Endothelial cell of umbilical vein (primary cell): ENCODE results near the gene ULK4. TPM values are rescaled to one million over a fixed set of nuclear protein-coding genes. Genes with fewer than 3 reads are reported as not detected.

Source experiments
- BruUV-seq: library from RNA; stranded (reverse); fragments of 400-500 nt; replicated peaks from 2 replicates; lab custom pipeline; 2021; lab: Mats Ljungman, UMichigan
- CTCF ChIA-PET: fragments of 300-600, 350-600 bp; sonication (Branson Sonifier 250); formaldehyde crosslinking; loops from one replicate; lab custom pipeline; 2021; ENCODE audit warnings: antibody characterized with exemption, inconsistent platforms; lab: Charles Lee
- POLR2A ChIA-PET: fragments of 300-600, 350-600 bp; sonication (Branson Sonifier 250); formaldehyde crosslinking; loops from one replicate; lab custom pipeline; 2021; ENCODE audit warnings: antibody characterized with exemption, inconsistent platforms; lab: Charles Lee
- DNase-seq: peaks from one replicate; pipeline ENCODE4 v3.0.0-alpha.2; 2011; ENCODE audit warnings: low read depth, low spot score
- FAIRE-seq: peaks from 2 replicates; lab custom pipeline; 2011; peaks lifted over from hg19 to GRCh38; lab: Jason Lieb, UNC
- H2AFZ ChIP-seq: 2 replicates; pipeline ENCODE4 v1.6.0; 2012; ENCODE audit warnings: low read depth, low read length, control low read depth, inconsistent platforms
- H3K27ac ChIP-seq: 2 replicates; pipeline ENCODE4 v1.5.1; 2011; ENCODE audit warnings: low read depth, mild to moderate bottlenecking, control low read depth, low read length, moderate library complexity; ENCODE audit not compliant: insufficient read depth
- H3K27me3 ChIP-seq, 2 experiments: 2 replicates each; pipeline versions ENCODE4 v1.6.0 to v1.6.1; 2011; ENCODE audit warnings: low read length in 2 of 2, mixed read lengths in 1 of 2; ENCODE audit not compliant: control insufficient read depth in 2 of 2, insufficient read depth in 2 of 2
- H3K36me3 ChIP-seq, 2 experiments: 2 replicates in 1 of 2; 3 replicates in 1 of 2; pipeline ENCODE4 v1.5.1; 2011; ENCODE audit warnings: low read length in 2 of 2, mild to moderate bottlenecking in 1 of 2, moderate library complexity in 1 of 2; ENCODE audit not compliant: control insufficient read depth in 2 of 2, insufficient read depth in 2 of 2; ENCODE audit errors: extremely low read depth in 1 of 2
- H3K4me1 ChIP-seq: 3 replicates; pipeline ENCODE4 v1.5.1; 2011; ENCODE audit warnings: mild to moderate bottlenecking, low read length; ENCODE audit not compliant: control insufficient read depth, insufficient read depth; ENCODE audit errors: extremely low read depth
- H3K4me2 ChIP-seq: 2 replicates; pipeline ENCODE4 v1.6.1; 2011; ENCODE audit warnings: low read length, control low read depth, mixed read lengths; ENCODE audit not compliant: insufficient read depth
- H3K4me3 ChIP-seq, 3 experiments: fragments of 200-600 bp in 1 of 3; sonication (generic), shearing (Covaris generic) in 1 of 3; replicated peaks in 1 of 3; 2 replicates each; pipeline ENCODE4 v1.5.1; 2011 to 2016; ENCODE audit warnings: control low read depth in 3 of 3, low read length in 3 of 3, mild to moderate bottlenecking in 2 of 3, inconsistent platforms in 1 of 3, low read depth in 1 of 3, moderate library complexity in 1 of 3; ENCODE audit not compliant: insufficient read depth in 1 of 3
- H3K79me2 ChIP-seq: 2 replicates; pipeline ENCODE4 v1.6.0; 2012; ENCODE audit warnings: low read length, inconsistent platforms; ENCODE audit not compliant: control insufficient read depth, insufficient read depth
- H3K9ac ChIP-seq: replicated peaks from 2 replicates; pipeline ENCODE3; 2011; ENCODE audit warnings: low read length, control low read depth; ENCODE audit not compliant: insufficient read depth; ENCODE audit errors: extremely low read depth
- H3K9me1 ChIP-seq: replicated peaks from 3 replicates; pipeline ENCODE4 v1.6.0; 2011; ENCODE audit warnings: mild to moderate bottlenecking, low read length; ENCODE audit not compliant: control insufficient read depth, insufficient read depth; ENCODE audit errors: extremely low read depth
- H3K9me3 ChIP-seq: replicated peaks from 2 replicates; pipeline ENCODE4 v1.5.1; 2012; ENCODE audit warnings: low read length, inconsistent platforms; ENCODE audit not compliant: control insufficient read depth, insufficient read depth
- H4K20me1 ChIP-seq: replicated peaks from 2 replicates; pipeline ENCODE3; 2011; ENCODE audit warnings: mild to moderate bottlenecking, low read length; ENCODE audit not compliant: control insufficient read depth, insufficient read depth; ENCODE audit errors: extremely low read depth
- EZH2 ChIP-seq: IDR thresholded peaks from 2 replicates; pipeline ENCODE4 v1.6.1; 2012; ENCODE audit warnings: borderline replicate concordance, low read depth, mild to moderate bottlenecking, moderate library complexity, low read length, inconsistent platforms; ENCODE audit not compliant: severe bottlenecking
- FOS ChIP-seq: IDR thresholded peaks from 2 replicates; pipeline ENCODE4 v1.6.1; 2011; ENCODE audit warnings: mild to moderate bottlenecking, low read length, moderate library complexity, borderline replicate concordance; ENCODE audit not compliant: insufficient read depth
- GATA2 ChIP-seq: IDR thresholded peaks from 2 replicates; pipeline ENCODE4 v1.7.0; 2011; ENCODE audit warnings: low read depth, mild to moderate bottlenecking, moderate library complexity, mixed read lengths, low read length; ENCODE audit not compliant: insufficient read length, insufficient read depth
- JUN ChIP-seq: IDR thresholded peaks from 2 replicates; pipeline ENCODE4 v1.6.1; 2011; ENCODE audit warnings: borderline replicate concordance, low read depth; ENCODE audit not compliant: insufficient read length, insufficient read depth
- MYC ChIP-seq: IDR thresholded peaks from one replicate; pipeline ENCODE4 v1.6.1; 2011; ENCODE audit warnings: mild to moderate bottlenecking, low read depth, low read length
- POLR2A ChIP-seq: IDR thresholded peaks from 2 replicates; pipeline ENCODE4 v1.6.1; 2012; ENCODE audit warnings: low read depth, mild to moderate bottlenecking, control low read depth, low read length
- POLR2AphosphoS5 ChIP-seq: IDR thresholded peaks from 2 replicates; pipeline ENCODE4 v1.6.1; 2012; ENCODE audit warnings: low read depth, mild to moderate bottlenecking, control low read depth, low read length, moderate library complexity; ENCODE audit not compliant: insufficient read depth
- dilution Hi-C: fragments of 300-500 bp; cut with MboI; formaldehyde crosslinking; loops from one replicate; pipeline ENCODE4 v1.15.0; 2019; ENCODE audit warnings: low sequenced_read_pairs; ENCODE audit not compliant: extremely low pct_ligation_motif_present
- intact Hi-C: fragments of 100-400 bp; cut with micrococcal nuclease; formaldehyde crosslinking; loops from one replicate; pipeline ENCODE4 v1.10.0; 2022
- polyA plus RNA-seq, 4 experiments: library from polyadenylated mRNA; depleted of rRNA in 3 of 4; stranded (reverse) in 3 of 4; unstranded in 1 of 4; fragments of >200 nt; gene quantifications; 2 replicates each; pipeline versions ENCODE4 v1.2.1 to v1.2.3, GENCODE V29; 2011 to 2012; ENCODE audit warnings: missing spikeins in 1 of 4
- total RNA-seq: library from RNA; stranded (reverse); gene quantifications from 2 replicates; pipeline ENCODE4 v1.2.3, GENCODE V29; 2021
- TF ChIP-seq, protein P1 (sequence below): IDR thresholded peaks from 2 replicates; pipeline ENCODE4 v1.6.1; 2011; ENCODE audit not compliant: insufficient read depth, insufficient read length
- TF ChIP-seq, protein P2 (sequence below), 2 donors: IDR thresholded peaks; 1 replicate in 1 of 2; 2 replicates in 1 of 2; pipeline ENCODE4 v1.5.1; 2011; ENCODE audit warnings: low read length in 2 of 2, mild to moderate bottlenecking in 2 of 2, moderate library complexity in 2 of 2, control low read depth in 1 of 2, inconsistent platforms in 1 of 2, low read depth in 1 of 2; ENCODE audit not compliant: insufficient read depth in 1 of 2; ENCODE audit errors: extremely low read depth in 1 of 2

Gene ULK4
- total and polyA plus RNA-seq, 2 donors (not counting 3 experiments of a cell fraction or from before 2014, with no cell fraction given): 3.3 to 16.0 TPM

GRCh38 chr3:41972802-41973201, 10.9 kb upstream of the ULK4 start:
- Histone ChIP-seq H3K9ac (no peak overlapping the region), H3K4me1 (no peaks in the 10 kb centered on the region), H3K9me1 (no peaks in the 10 kb centered on the region), H3K4me3 (no peak overlapping the region), H3K27me3 (no peaks in the 10 kb centered on the region), H3K9me3 (no peaks in the 10 kb centered on the region), H3K79me2 (no peaks in the 10 kb centered on the region), H2AFZ (no peak overlapping the region), H3K4me2 (no peak overlapping the region), H4K20me1 (no peaks in the 10 kb centered on the region), H3K27ac (no peak overlapping the region), H3K36me3 (no peaks in the 10 kb centered on the region)
- DNase-seq (no peak), FAIRE-seq (no peak)
- intact Hi-C loops: no loop called here
- dilution Hi-C loops: no loop called here
- CTCF ChIA-PET: interaction anchor here (0.8 kb wide), 1 partner anchor 32 kb away, joined by 3 read pairs; no protein-coding TSS in a partner anchor
- POLR2A ChIA-PET: no interaction called here
- BruUV-seq: no TSS peak
- TF ChIP-seq FOS: no peak
- TF ChIP-seq JUN: no peak
- TF ChIP-seq POLR2A: no peak
- TF ChIP-seq, protein P1, sequence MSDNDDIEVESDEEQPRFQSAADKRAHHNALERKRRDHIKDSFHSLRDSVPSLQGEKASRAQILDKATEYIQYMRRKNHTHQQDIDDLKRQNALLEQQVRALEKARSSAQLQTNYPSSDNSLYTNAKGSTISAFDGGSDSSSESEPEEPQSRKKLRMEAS: no peak
- no peak for TF ChIP-seq GATA2
- TF ChIP-seq POLR2AphosphoS5: no peak
- TF ChIP-seq, protein P2, sequence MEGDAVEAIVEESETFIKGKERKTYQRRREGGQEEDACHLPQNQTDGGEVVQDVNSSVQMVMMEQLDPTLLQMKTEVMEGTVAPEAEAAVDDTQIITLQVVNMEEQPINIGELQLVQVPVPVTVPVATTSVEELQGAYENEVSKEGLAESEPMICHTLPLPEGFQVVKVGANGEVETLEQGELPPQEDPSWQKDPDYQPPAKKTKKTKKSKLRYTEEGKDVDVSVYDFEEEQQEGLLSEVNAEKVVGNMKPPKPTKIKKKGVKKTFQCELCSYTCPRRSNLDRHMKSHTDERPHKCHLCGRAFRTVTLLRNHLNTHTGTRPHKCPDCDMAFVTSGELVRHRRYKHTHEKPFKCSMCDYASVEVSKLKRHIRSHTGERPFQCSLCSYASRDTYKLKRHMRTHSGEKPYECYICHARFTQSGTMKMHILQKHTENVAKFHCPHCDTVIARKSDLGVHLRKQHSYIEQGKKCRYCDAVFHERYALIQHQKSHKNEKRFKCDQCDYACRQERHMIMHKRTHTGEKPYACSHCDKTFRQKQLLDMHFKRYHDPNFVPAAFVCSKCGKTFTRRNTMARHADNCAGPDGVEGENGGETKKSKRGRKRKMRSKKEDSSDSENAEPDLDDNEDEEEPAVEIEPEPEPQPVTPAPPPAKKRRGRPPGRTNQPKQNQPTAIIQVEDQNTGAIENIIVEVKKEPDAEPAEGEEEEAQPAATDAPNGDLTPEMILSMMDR (IDR thresholded peaks at IDR 0.05; ENCODE audit: extremely low read depth in 1 of 2, insufficient read depth in 1 of 2, low read depth in 1 of 2, low read length in 2 of 2): no peak
- TF ChIP-seq EZH2: no peak
- TF ChIP-seq MYC: no peak
